HPDE6-E6E7 (cell line): ENCODE results near the gene SLC43A1.

ENCODE experiments used
- DNase-seq: peaks from one replicate; pipeline ENCODE4 v3.0.0; 2011; ENCODE audit warnings: missing footprints; ENCODE audit errors: extremely low spot score

Gene SLC43A1

DNA sequence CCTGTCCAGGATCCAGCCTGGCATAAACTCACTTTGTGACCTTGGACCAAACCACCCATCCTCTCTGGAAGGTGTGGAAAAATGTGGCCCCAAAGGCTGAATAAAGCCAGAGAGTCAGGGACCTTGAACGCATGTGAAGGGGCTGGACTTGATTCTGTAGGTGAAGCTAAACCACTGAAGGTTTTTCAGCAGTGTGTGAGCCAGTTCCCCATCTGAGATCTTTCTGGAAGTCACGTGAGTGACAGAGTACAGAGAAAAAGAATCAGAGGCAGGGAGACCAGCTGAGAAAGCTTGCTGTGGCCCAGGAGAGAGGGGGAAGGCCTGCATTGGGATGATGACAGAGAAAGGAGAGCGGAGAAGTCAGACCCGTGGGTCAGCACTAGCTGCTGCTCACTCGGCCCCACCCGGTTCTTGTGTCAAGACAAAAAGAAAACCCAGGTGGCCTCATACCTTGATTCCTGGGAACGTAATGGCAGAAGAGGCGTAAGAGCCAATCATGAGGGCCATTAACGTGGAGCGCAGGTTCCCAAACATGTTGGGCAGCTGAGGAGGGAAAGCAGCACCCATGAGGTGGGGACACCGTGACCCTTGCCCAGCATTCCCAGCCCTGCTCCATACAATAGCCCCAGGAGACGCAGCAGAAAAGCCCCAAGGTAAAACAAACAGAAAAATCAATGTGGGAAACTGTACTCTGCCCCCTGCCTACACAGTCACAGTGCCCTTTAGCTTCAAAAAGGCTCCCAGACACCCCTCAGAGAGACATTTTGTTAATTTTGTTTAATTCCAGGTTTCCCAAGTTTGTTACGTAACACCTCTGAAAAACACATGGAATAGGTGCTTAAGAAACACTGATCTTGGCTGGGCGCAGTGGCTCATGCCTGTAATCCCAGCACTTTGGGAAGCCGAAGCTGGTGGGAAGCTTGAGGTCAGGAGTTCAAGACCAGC, 17.9 kb downstream of the SLC43A1 start:
- DNase-seq = no peak

GRCh38 chr11:57496109-57496820, 19.2 kb downstream of the SLC43A1 start:
- DNase-seq = no peak

- DNase-seq = peak; percentile 67
Observed at GRCh38 chr11:57493507-57494503, 21.7 kb downstream of the SLC43A1 start.

- no peak for DNase-seq
Observed at GRCh38 chr11:57491371-57492061, 24.0 kb downstream of the SLC43A1 start.

DNA sequence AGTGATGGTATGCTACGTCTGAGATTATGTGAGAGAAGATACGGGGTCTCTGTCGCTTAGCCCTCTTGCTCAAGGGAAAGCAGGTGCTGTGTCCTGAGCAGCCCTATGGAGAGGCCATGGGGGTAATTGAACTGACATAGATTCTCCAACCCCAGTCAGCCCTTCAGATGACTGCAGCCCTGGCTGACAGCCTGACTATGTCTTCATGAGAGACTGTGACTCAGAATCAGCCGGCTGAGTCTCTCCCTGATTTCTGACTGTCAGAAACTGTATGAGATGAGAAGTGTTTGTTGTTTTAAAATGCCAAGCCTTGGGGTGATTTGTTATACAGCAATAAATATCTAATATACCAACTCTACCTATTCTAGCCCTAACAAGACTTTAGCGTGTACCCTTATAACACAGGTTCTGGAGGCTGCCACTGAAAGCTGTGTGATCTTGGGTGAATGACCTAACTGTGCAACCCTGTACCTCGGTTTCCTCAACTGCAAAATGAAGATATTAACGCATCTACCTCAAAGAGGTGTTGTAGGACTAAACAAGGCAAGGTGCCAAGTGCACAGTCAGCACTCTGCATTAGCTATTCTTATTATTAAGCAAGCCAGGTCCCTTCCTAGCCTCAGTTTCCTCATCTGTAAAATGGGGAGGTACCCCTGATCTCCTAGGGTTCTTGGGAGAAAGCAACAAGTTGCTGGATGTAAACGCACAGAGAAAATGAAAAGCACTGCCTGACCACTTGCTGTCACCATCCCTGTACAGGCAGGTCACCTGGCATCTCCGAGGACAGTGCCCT, 24.9 kb downstream of the SLC43A1 start:
- DNase-seq = no peak

GRCh38 chr11:57487920-57488659, 27.4 kb downstream of the SLC43A1 start:
- DNase-seq = no peak

DNA sequence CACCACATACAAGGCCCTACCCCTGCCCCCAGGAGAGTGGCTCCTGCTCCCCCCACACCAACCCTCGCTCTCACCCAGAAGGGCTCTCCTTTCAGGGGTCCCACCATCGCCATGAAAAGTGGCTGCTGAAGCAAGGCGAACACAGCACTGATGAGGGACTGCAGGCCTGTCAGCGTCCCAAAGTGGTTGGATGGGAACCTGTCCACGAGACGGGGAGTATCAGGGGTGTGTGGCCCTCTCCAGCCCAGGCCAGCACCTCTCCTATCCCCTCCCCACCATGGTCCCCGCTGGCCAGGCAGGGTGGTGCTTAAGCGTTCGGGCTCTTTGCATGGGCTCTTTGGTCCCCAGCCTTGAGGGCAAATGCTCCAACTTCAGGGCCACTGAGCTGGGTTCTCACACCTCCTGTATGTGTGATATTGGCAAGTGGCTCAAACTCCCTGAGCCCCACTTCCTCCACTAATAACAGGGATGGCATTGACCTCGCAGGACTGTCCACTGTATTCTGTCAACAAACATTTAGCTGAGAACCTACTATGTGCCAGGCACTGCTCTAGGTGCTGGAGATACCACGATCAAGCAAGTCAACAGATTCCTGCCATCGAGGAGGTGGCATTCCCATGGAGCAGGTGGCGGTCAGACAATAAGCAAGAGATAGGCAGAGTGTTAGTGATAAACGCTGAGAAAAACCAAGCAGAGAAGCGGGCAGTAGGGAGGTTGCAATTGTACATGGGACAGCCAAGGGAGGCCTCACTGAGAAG, 28.3 kb downstream of the SLC43A1 start:
- DNase-seq = no peak

GRCh38 chr11:57485217-57485990, 30.1 kb downstream of the SLC43A1 start:
- DNase-seq = no peak

DNA sequence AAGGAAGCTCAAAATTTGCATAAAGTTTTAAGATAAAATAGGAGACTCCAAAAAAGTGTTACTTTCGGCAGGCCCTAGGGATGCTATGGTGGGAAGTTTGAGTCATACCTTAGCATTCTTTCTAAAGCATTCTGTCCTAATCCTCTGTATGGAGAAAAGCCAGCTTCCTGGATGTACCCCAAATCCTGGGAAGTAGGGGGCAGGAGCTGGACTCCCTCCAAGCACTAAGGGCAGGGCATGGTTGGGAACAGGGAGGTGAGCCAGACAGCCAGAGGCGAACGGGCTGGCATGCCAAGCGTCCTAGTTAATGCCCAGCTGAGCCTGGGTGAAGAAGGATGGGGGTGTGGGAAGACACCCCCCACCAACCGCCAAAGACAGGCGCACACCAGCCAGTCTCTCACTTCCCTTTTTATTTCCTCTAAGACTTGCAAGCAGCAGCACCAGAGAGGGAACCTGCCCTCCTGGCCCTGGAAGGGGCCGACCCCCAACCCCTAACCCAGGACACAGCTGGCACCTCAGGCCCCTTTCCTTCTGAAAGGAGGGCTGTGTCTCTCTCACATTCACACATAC, 31.3 kb downstream of the SLC43A1 start:
- DNase-seq = no peak

GRCh38 chr11:57483562-57483918, 32.0 kb downstream of the SLC43A1 start:
- DNase-seq = no peak

GRCh38 chr11:57482782-57483561, 32.5 kb downstream of the SLC43A1 start:
- DNase-seq = no peak

GRCh38 chr11:57481915-57482781, 33.4 kb downstream of the SLC43A1 start:
- no peak for DNase-seq

- DNase-seq = no peak
Observed at GRCh38 chr11:57481315-57481714, 34.2 kb downstream of the SLC43A1 start.

GRCh38 chr11:57480409-57481137, 34.9 kb downstream of the SLC43A1 start:
- no peak for DNase-seq

- no peak for DNase-seq
Observed at GRCh38 chr11:57479911-57480310, 35.6 kb downstream of the SLC43A1 start.
